ENCODE measurements around the gene SCML1.
"Not testable (repeated sequence)": the region's sequence is repeated elsewhere in the genome, so short reads cannot be mapped to it uniquely, and the experiment has no call there.

The SCML1 gene

GRCh38 chrX:17740137-17741122, 3.1 kb downstream of the SCML1 start:
- FAIRE-seq, result no peak

GRCh38 chrX:17741123-17741511, 3.8 kb downstream of the SCML1 start:
- no peak for FAIRE-seq

GRCh38 chrX:17743913-17744312, 6.6 kb downstream of the SCML1 start:
- FAIRE-seq, result no peak

- peak; percentile 77 for FAIRE-seq
Measured at GRCh38 chrX:17744896-17745523, 7.7 kb downstream of the SCML1 start.

GRCh38 chrX:17747692-17748091, 10.4 kb downstream of the SCML1 start:
- FAIRE-seq, result no peak

GRCh38 chrX:17748684-17749083, 11.4 kb downstream of the SCML1 start:
- no peak for FAIRE-seq

GRCh38 chrX:17750436-17750835, 13.1 kb downstream of the SCML1 start:
- no peak for FAIRE-seq

- no peak for FAIRE-seq
Measured at GRCh38 chrX:17758382-17758781, 21.1 kb downstream of the SCML1 start.

- no peak for FAIRE-seq
Measured at GRCh38 chrX:17759990-17760389, 22.7 kb downstream of the SCML1 start.

GRCh38 chrX:17767734-17768133, 30.4 kb downstream of the SCML1 start:
- no peak for FAIRE-seq

GRCh38 chrX:17768997-17769396, 31.7 kb downstream of the SCML1 start:
- no peak for FAIRE-seq

GRCh38 chrX:17769701-17770269, 32.5 kb downstream of the SCML1 start:
- no peak for FAIRE-seq

- no peak for FAIRE-seq
Measured at GRCh38 chrX:17773221-17773876, 36.1 kb downstream of the SCML1 start.

- FAIRE-seq, result no peak
Measured at GRCh38 chrX:17774053-17774452, 36.8 kb downstream of the SCML1 start.

- no peak for FAIRE-seq
Measured at GRCh38 chrX:17778997-17779396, 41.7 kb downstream of the SCML1 start.

- FAIRE-seq, result no peak
Measured at GRCh38 chrX:17779434-17779833, 42.1 kb downstream of the SCML1 start.

GRCh38 chrX:17786554-17787347, 49.5 kb downstream of the SCML1 start:
- not testable (repeated sequence) for FAIRE-seq

GRCh38 chrX:17787557-17787956, 50.3 kb downstream of the SCML1 start:
- no peak for FAIRE-seq

GRCh38 chrX:17788439-17788838, 51.1 kb downstream of the SCML1 start:
- FAIRE-seq, result no peak

GRCh38 chrX:17788956-17789562, 51.8 kb downstream of the SCML1 start:
- FAIRE-seq, result no peak

- FAIRE-seq, result no peak
Measured at GRCh38 chrX:17792826-17793225, 55.5 kb downstream of the SCML1 start.

- FAIRE-seq, result no peak
Measured at GRCh38 chrX:17798921-17799320, 61.6 kb downstream of the SCML1 start.
